PFSK-1 (cell line): ENCODE measurements around the gene NTRK1.

Experiments used
- POLR2AphosphoS5 ChIP-seq: IDR thresholded peaks from 2 replicates; pipeline ENCODE4 v1.6.1; 2012; ENCODE audit warnings: low read depth, mild to moderate bottlenecking, control low read depth, low read length, moderate library complexity
- TAF1 ChIP-seq: IDR thresholded peaks from 2 replicates; pipeline ENCODE4 v1.6.1; 2012; ENCODE audit warnings: low read length, control low read depth, borderline replicate concordance; ENCODE audit not compliant: insufficient read depth

DNA sequence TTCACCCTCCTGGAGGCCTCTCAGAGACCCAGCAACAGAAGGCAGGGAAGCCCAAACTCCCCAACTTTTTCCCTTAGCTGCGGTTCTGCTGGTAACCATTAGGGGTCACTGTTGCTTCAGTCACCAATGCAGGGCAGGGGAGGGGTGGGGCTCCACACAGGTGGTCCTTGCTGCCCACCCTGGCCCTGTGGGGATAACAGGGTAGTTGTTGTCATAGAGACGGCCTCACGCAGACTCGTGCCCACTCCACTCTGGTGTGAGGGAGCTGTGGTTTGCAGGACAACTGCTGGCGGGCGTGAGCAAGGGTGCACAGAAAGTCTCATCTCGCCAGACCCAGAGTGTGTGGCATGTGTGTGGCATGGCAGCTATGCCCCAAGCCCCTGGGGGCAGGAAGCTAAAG, 21.7 kb upstream of the NTRK1 start:
- TF ChIP-seq TAF1: no peak
- TF ChIP-seq POLR2AphosphoS5: no peak
